ENCODE data around the gene GPX7. TPM values are rescaled to one million over a fixed set of nuclear protein-coding genes. Genes with fewer than 3 reads are reported as not detected.

The GPX7 gene
- total RNA-seq, 6 donors from 2014 or later, result 4.3 to 11.5 (median 9.2) TPM

- 46 to 49% methylated on average over 2 of the region's 2 CpGs for WGBS, 2 donors
- H3K4me3 ChIP-seq, result no peak overlapping the region
- DNase-seq, result no peak
- no peaks in the 10 kb centered on the region for H3K27me3 ChIP-seq
- no peak for ATAC-seq (ENCODE audit: low FRiP score in 2 of 2)
- TF ChIP-seq CTCF (IDR thresholded peaks at IDR 0.05) (no peak), POLR2A (IDR thresholded peaks at IDR 0.05) (no peak), EP300 (IDR thresholded peaks at IDR 0.05) (no peak), POLR2AphosphoS5 (IDR thresholded peaks at IDR 0.05) (no peak)
- H3K27ac ChIP-seq, result no peak overlapping the region
- no peaks in the 10 kb centered on the region for H3K36me3 ChIP-seq
- no peaks in the 10 kb centered on the region for H3K9me3 ChIP-seq
- H3K4me1 ChIP-seq, result peaks cover 0 to 12% (median 3%) of the 10 kb centered on the region in 4 donors
These were observed 11.6 kb downstream of the GPX7 start for GRCh38 chr1:52613636-52614373.

- peaks cover 0 to 12% (median 3%) of the 10 kb centered on the region in 4 donors for H3K4me1 ChIP-seq
- H3K9me3 ChIP-seq, result no peaks in the 10 kb centered on the region
- 91 to 94% methylated on average over 5 of the region's 5 CpGs for WGBS, 2 donors
- TF ChIP-seq CTCF (IDR thresholded peaks at IDR 0.05) (no peak), EP300 (IDR thresholded peaks at IDR 0.05) (no peak), POLR2AphosphoS5 (IDR thresholded peaks at IDR 0.05) (no peak), POLR2A (IDR thresholded peaks at IDR 0.05) (no peak)
- H3K4me3 ChIP-seq, result no peak overlapping the region
- H3K27me3 ChIP-seq, result no peaks in the 10 kb centered on the region
- no peak overlapping the region for H3K27ac ChIP-seq
- DNase-seq (no peak), ATAC-seq (ENCODE audit: low FRiP score in 2 of 2) (no peak)
- H3K36me3 ChIP-seq, result no peaks in the 10 kb centered on the region
These were observed 12.5 kb downstream of the GPX7 start for GRCh38 chr1:52614671-52615070.

- Histone ChIP-seq H3K36me3 (no peaks in the 10 kb centered on the region), H3K4me1 (peaks cover 0 to 12% (median 3%) of the 10 kb centered on the region in 4 donors), H3K27me3 (no peaks in the 10 kb centered on the region), H3K27ac (no peak overlapping the region), H3K9me3 (no peaks in the 10 kb centered on the region), H3K4me3 (no peak overlapping the region)
- TF ChIP-seq POLR2A (IDR thresholded peaks at IDR 0.05), result no peak
- DNase-seq (no peak), ATAC-seq (ENCODE audit: low FRiP score in 2 of 2) (no peak)
- 74 to 93% methylated on average over 5 of the region's 5 CpGs for WGBS, 2 donors
These were observed 13.4 kb downstream of the GPX7 start for GRCh38 chr1:52615489-52616042.

GRCh38 chr1:52621950-52622349 is 19.8 kb downstream of the GPX7 start:
- 97 to 98% methylated on average over 2 of the region's 2 CpGs for WGBS, 2 donors
- Histone ChIP-seq H3K4me1 (no peaks in the 10 kb centered on the region), H3K27me3 (no peaks in the 10 kb centered on the region), H3K36me3 (no peaks in the 10 kb centered on the region), H3K4me3 (no peak overlapping the region), H3K27ac (no peak overlapping the region), H3K9me3 (peaks cover 0 to 15% (median 5%) of the 10 kb centered on the region in 4 donors)
- ATAC-seq (ENCODE audit: low FRiP score in 2 of 2) (no peak), DNase-seq (no peak)
- TF ChIP-seq POLR2AphosphoS5 (IDR thresholded peaks at IDR 0.05) (no peak), EP300 (IDR thresholded peaks at IDR 0.05) (no peak), CTCF (IDR thresholded peaks at IDR 0.05) (no peak), POLR2A (IDR thresholded peaks at IDR 0.05) (no peak)

- WGBS, 2 donors, result 90 to 94% methylated on average over 3 of the region's 3 CpGs
- ATAC-seq (ENCODE audit: low FRiP score in 2 of 2), result no peak
- H3K4me1 ChIP-seq, result no peaks in the 10 kb centered on the region
- H3K4me3 ChIP-seq, result no peak overlapping the region
- H3K27ac ChIP-seq, result no peak overlapping the region
- H3K36me3 ChIP-seq, result no peaks in the 10 kb centered on the region
- peaks cover 0 to 15% (median 5%) of the 10 kb centered on the region in 4 donors for H3K9me3 ChIP-seq
- TF ChIP-seq POLR2AphosphoS5 (IDR thresholded peaks at IDR 0.05) (no peak), POLR2A (IDR thresholded peaks at IDR 0.05) (no peak), EP300 (IDR thresholded peaks at IDR 0.05) (no peak), CTCF (IDR thresholded peaks at IDR 0.05) (no peak)
- H3K27me3 ChIP-seq, result no peaks in the 10 kb centered on the region
- DNase-seq, result no peak
These were observed 21.6 kb downstream of the GPX7 start for GRCh38 chr1:52623812-52624211.
